PFSK-1 (cell line): ENCODE results near the gene TFF2.

ENCODE experiments used
- FOXP2 ChIP-seq: optimal IDR thresholded peaks from 2 replicates; pipeline ENCODE3; 2011; ENCODE audit warnings: borderline replicate concordance, control low read depth, inconsistent platforms; ENCODE audit not compliant: insufficient read depth; ENCODE audit errors: extremely low read length, extremely low read depth
- POLR2AphosphoS5 ChIP-seq: IDR thresholded peaks from 2 replicates; pipeline ENCODE4 v1.6.1; 2012; ENCODE audit warnings: low read depth, mild to moderate bottlenecking, control low read depth, low read length, moderate library complexity
- REST ChIP-seq, 2 experiments: IDR thresholded peaks; 2 replicates each; pipeline versions ENCODE4 v1.6.1 to v1.8.0; 2011 to 2012; ENCODE audit warnings: low read depth in 2 of 2, low read length in 2 of 2, control low read depth in 1 of 2, inconsistent platforms in 1 of 2, mild to moderate bottlenecking in 1 of 2, moderate library complexity in 1 of 2; ENCODE audit not compliant: insufficient read depth in 1 of 2
- SIN3A ChIP-seq: IDR thresholded peaks from 2 replicates; pipeline ENCODE4 v1.6.1; 2012; ENCODE audit warnings: mild to moderate bottlenecking, low read length, moderate library complexity, borderline replicate concordance; ENCODE audit not compliant: insufficient read depth

- TF ChIP-seq SIN3A, result no peak
- TF ChIP-seq FOXP2, result no peak
- TF ChIP-seq POLR2AphosphoS5, result no peak
- no peak for TF ChIP-seq REST (IDR thresholded peaks at IDR 0.05; ENCODE audit: insufficient read depth in 1 of 2, low read depth in 2 of 2, low read length in 2 of 2)
Observed at GRCh38 chr21:42358937-42359336, 8.1 kb upstream of the TFF2 start.
